GM23338 (cell line): ENCODE results near the gene ACADS. TPM values are rescaled to one million over a fixed set of nuclear protein-coding genes. Genes with fewer than 3 reads are reported as not detected.

Experiments
- ATAC-seq: fragments of 200-7000 bp; cut with Tn5 transposase; 3 replicates; pipeline ENCODE4 v1.9.1; 2020
- DNase-seq: peaks from one replicate; pipeline ENCODE4 v3.0.0-alpha.2; 2015; ENCODE audit warnings: low spot score
- H2AFZ ChIP-seq: fragments of 200-600 bp; sonication (generic); 2 replicates; pipeline ENCODE4 v1.8.0; 2016; ENCODE audit warnings: antibody characterized with exemption, mild to moderate bottlenecking, moderate library complexity
- H3F3A ChIP-seq: fragments of 200-600 bp; sonication (generic); replicated peaks from 2 replicates; pipeline ENCODE4 v1.8.0; 2017; ENCODE audit warnings: antibody characterized with exemption, mixed run types, low read depth
- H3K27ac ChIP-seq: fragments of 200-600 bp; sonication (generic); 2 replicates; pipeline ENCODE4 v1.6.1; 2016; ENCODE audit warnings: low read depth
- H3K27me3 ChIP-seq: fragments of 200-600 bp; sonication (generic); 2 replicates; pipeline ENCODE4 v1.8.0; 2016; ENCODE audit warnings: mild to moderate bottlenecking, mixed run types, moderate library complexity; ENCODE audit not compliant: insufficient read depth
- H3K36me3 ChIP-seq: fragments of 200-600 bp; sonication (generic); 2 replicates; pipeline ENCODE4 v1.8.0; 2016; ENCODE audit warnings: mild to moderate bottlenecking; ENCODE audit not compliant: insufficient read depth
- H3K4me1 ChIP-seq: fragments of 200-600 bp; sonication (generic); 2 replicates; pipeline ENCODE4 v1.8.0; 2016; ENCODE audit warnings: mild to moderate bottlenecking, moderate library complexity; ENCODE audit not compliant: insufficient read depth
- H3K4me2 ChIP-seq: fragments of 200-600 bp; sonication (generic); 2 replicates; pipeline ENCODE4 v1.7.1; 2017; ENCODE audit warnings: mixed run types
- H3K4me3 ChIP-seq: fragments of 200-600 bp; sonication (generic); 2 replicates; pipeline ENCODE4 v1.6.1; 2016; ENCODE audit warnings: mixed run types
- H3K79me2 ChIP-seq: fragments of 200-600 bp; sonication (generic); replicated peaks from 2 replicates; pipeline ENCODE4 v1.8.0; 2017; ENCODE audit warnings: mild to moderate bottlenecking; ENCODE audit not compliant: insufficient read depth
- H3K9me2 ChIP-seq: fragments of 200-600 bp; sonication (generic); 2 replicates; pipeline ENCODE4 v1.8.0; 2017; ENCODE audit not compliant: insufficient read depth
- H4K20me1 ChIP-seq: fragments of 200-600 bp; sonication (generic); replicated peaks from 2 replicates; pipeline ENCODE4 v1.8.0; 2017; ENCODE audit warnings: mild to moderate bottlenecking; ENCODE audit not compliant: insufficient read depth
- H3K27ac Mint-ChIP-seq: 2 replicates; pipeline ENCODE4 v1.8.0; 2020; ENCODE audit warnings: inconsistent platforms, mild to moderate bottlenecking, moderate library complexity, mixed read lengths
- H3K27me3 Mint-ChIP-seq: 3 replicates; pipeline ENCODE4 v1.8.0; 2022; ENCODE audit warnings: low read depth, mild to moderate bottlenecking, moderate library complexity, mixed read lengths, inconsistent platforms; ENCODE audit not compliant: insufficient read depth, poor library complexity
- H3K36me3 Mint-ChIP-seq: 3 replicates; pipeline ENCODE4 v1.8.0; 2021; ENCODE audit warnings: low read depth, mild to moderate bottlenecking, inconsistent platforms, moderate library complexity, mixed read lengths
- H3K4me1 Mint-ChIP-seq: 3 replicates; pipeline ENCODE4 v1.8.0; 2020; ENCODE audit warnings: mild to moderate bottlenecking, inconsistent platforms, mixed read lengths
- H3K4me3 Mint-ChIP-seq: 3 replicates; pipeline ENCODE4 v1.8.0; 2021; ENCODE audit warnings: moderate library complexity, mild to moderate bottlenecking, inconsistent platforms, mixed read lengths
- H3K9me3 Mint-ChIP-seq: 3 replicates; pipeline ENCODE4 v1.8.0; 2020; ENCODE audit warnings: moderate library complexity, mild to moderate bottlenecking, inconsistent platforms, mixed read lengths
- CREB1 ChIP-seq: fragments of 250-450 bp; sonication (Bioruptor Pico); IDR thresholded peaks from 2 replicates; pipeline ENCODE4 v1.5.0; 2020; ENCODE audit warnings: low read depth, mild to moderate bottlenecking, moderate library complexity
- CTCF ChIP-seq, 2 experiments: fragments of 200-600 bp in 1 of 2; sonication (generic) in 1 of 2; conservative IDR thresholded peaks; 2 replicates each; pipeline versions ENCODE4 v1.5.1 to v1.6.1; 2016 to 2017; ENCODE audit warnings: antibody characterized with exemption in 2 of 2, low read depth in 2 of 2, mild to moderate bottlenecking in 2 of 2, moderate library complexity in 1 of 2
- ETS1 ChIP-seq: IDR thresholded peaks from 2 replicates; pipeline ENCODE4 v1.6.1; 2016; ENCODE audit warnings: antibody characterized with exemption
- EZH2 ChIP-seq: fragments of 200-600 bp; sonication (generic); IDR thresholded peaks from one replicate; pipeline ENCODE4 v1.8.0; 2017; ENCODE audit warnings: antibody characterized with exemption, mild to moderate bottlenecking, low read depth; ENCODE audit not compliant: unreplicated experiment
- NANOG ChIP-seq: IDR thresholded peaks from 2 replicates; pipeline ENCODE4 v1.6.1; 2016; ENCODE audit warnings: antibody characterized with exemption, borderline replicate concordance
- POLR2AphosphoS5 ChIP-seq: IDR thresholded peaks from 2 replicates; pipeline ENCODE4 v1.6.1; 2016; ENCODE audit warnings: antibody characterized with exemption, low read depth
- STAT1 ChIP-seq: IDR thresholded peaks from one replicate; pipeline ENCODE4 v1.6.1; 2016; ENCODE audit warnings: antibody characterized with exemption; ENCODE audit not compliant: unreplicated experiment
- ZNF114 ChIP-seq: fragments of 250-450 bp; sonication (Bioruptor Pico); IDR thresholded peaks from 2 replicates; pipeline ENCODE4 v1.5.0; 2020; ENCODE audit warnings: mild to moderate bottlenecking, moderate library complexity
- ZNF331 ChIP-seq: fragments of 250-450 bp; sonication (Bioruptor Pico); IDR thresholded peaks from 2 replicates; pipeline ENCODE4 v1.5.0; 2020; ENCODE audit warnings: low read depth, mild to moderate bottlenecking, moderate library complexity
- ZNF462 ChIP-seq: fragments of 250-450 bp; sonication (Bioruptor Pico); IDR thresholded peaks from 2 replicates; pipeline ENCODE4 v1.5.0; 2020; ENCODE audit warnings: mild to moderate bottlenecking, moderate library complexity
- polyA plus RNA-seq: library from polyadenylated mRNA; unstranded; fragments of >200 nt; fragmentation: Nextera tagmentation; extraction: Ambion mirVana; gene quantifications from 2 replicates; pipeline ENCODE4 v1.2.1, GENCODE V29; 2016
- total RNA-seq: library from RNA; depleted of rRNA; stranded (reverse); fragments of >200 nt; shearing (Covaris generic); gene quantifications from 2 replicates; pipeline ENCODE4 v1.2.3, GENCODE V29; 2014

Gene ACADS
- total and polyA plus RNA-seq, 2 experiments from 2014 or later: 3.1 to 5.7 TPM

- TF ChIP-seq ZNF462 (CRISPR knock-in tag): no peak
- TF ChIP-seq NANOG: no peak
- TF ChIP-seq ZNF114 (CRISPR knock-in tag): no peak
- TF ChIP-seq ETS1: no peak
- TF ChIP-seq CREB1 (CRISPR knock-in tag): no peak
- no peak for TF ChIP-seq ZNF331
Observed at GRCh38 chr12:120771097-120771496, 45.5 kb downstream of the ACADS start (continued).

- peaks cover 14% of the 10 kb centered on the region for H3K4me1 Mint-ChIP-seq
- no peak overlapping the region for H3K27ac Mint-ChIP-seq
- no peak for TF ChIP-seq STAT1
- no peak for TF ChIP-seq POLR2AphosphoS5
- no peak for TF ChIP-seq CTCF (conservative IDR thresholded peaks at IDR 0.05; ENCODE audit: low read depth in 2 of 2)
- no peak for TF ChIP-seq EZH2
Observed at GRCh38 chr12:120774169-120774916, 48.7 kb downstream of the ACADS start.

More at GRCh38 chr12:120774169-120774916, 48.7 kb downstream of the ACADS start:
- Histone ChIP-seq H3K4me1 (no peaks in the 10 kb centered on the region), H3K36me3 (no peaks in the 10 kb centered on the region), H3K27ac (no peak overlapping the region), H2AFZ (no peak overlapping the region), H3K4me3 (no peak overlapping the region), H3K4me2 (no peak overlapping the region), H3K79me2 (no peaks in the 10 kb centered on the region), H4K20me1 (peaks cover 9% of the 10 kb centered on the region; the same call in 1 of the 2 replicates), H3K9me2 (no peaks in the 10 kb centered on the region), H3F3A (no peaks in the 10 kb centered on the region), H3K27me3 (no peaks in the 10 kb centered on the region)
- no peak overlapping the region for H3K4me3 Mint-ChIP-seq
- H3K36me3 Mint-ChIP-seq: no peaks in the 10 kb centered on the region
- DNase-seq (no peak), ATAC-seq (no peak)
- H3K27me3 Mint-ChIP-seq: peaks cover 3% of the 10 kb centered on the region
- H3K9me3 Mint-ChIP-seq: no peaks in the 10 kb centered on the region
